SK-N-SH (cell line): ENCODE results near the gene CFAP92.

Experiments
- ELF1 ChIP-seq: IDR thresholded peaks from 2 replicates; pipeline ENCODE4 v1.4.0; 2012
- FOXM1 ChIP-seq: IDR thresholded peaks from 2 replicates; pipeline ENCODE4 v1.4.0; 2012; ENCODE audit warnings: low read depth, mild to moderate bottlenecking
- MEF2A ChIP-seq: IDR thresholded peaks from 2 replicates; pipeline ENCODE4 v1.4.0; 2012; ENCODE audit warnings: low read depth, borderline replicate concordance
- RAD21 ChIP-seq: IDR thresholded peaks from 2 replicates; pipeline ENCODE4 v1.6.1; 2012; ENCODE audit warnings: mild to moderate bottlenecking, low read length

DNA sequence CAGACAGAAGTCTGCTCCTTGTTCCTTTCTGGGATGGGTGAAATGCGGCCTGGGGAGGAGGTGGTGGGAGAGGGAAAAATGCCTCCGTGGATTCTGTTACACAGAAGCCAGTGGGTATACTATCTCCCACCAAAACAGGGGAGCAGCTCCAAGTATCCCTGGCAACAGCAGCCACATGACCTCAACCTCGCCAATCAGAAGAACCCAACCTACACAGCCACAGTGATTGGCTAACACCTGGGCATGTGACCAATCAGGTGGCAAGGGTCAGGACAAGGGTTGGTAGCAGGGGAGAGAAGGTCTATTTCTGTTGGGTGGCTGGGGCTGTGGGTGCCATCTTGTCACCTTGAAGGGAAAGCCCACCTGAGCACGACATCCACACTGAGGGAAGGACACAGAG, 123.5 kb downstream of the CFAP92 start:
- TF ChIP-seq MEF2A (no peak), ELF1 (no peak), RAD21 (no peak), FOXM1 (no peak)
